ENCODE results near the gene TADA2B. TPM values are rescaled to one million over a fixed set of nuclear protein-coding genes. Genes with fewer than 3 reads are reported as not detected.
A peak's percentile ranks its signal among the peaks of the same experiment; 100 is the strongest.

The TADA2B gene
- total RNA-seq, 2 donors from 2014 or later, result 17.3 to 17.5 TPM

GRCh38 chr4:7054106-7054880, 11.1 kb downstream of the TADA2B start:
- 96 to 98% methylated on average over 50 to 52 of the region's 52 CpGs for WGBS, 2 experiments (ENCODE audit: insufficient coverage in 1 of 2, insufficient read length in 1 of 2)
- no peaks in the 10 kb centered on the region for H3K27me3 Mint-ChIP-seq (ENCODE audit: insufficient read depth)
- Histone ChIP-seq H3K36me3 (ENCODE audit: control insufficient read depth, insufficient read depth, low read length) (peaks cover 36% of the 10 kb centered on the region), H3K27ac (ENCODE audit: low read depth, low read length) (no peak overlapping the region), H3K9ac (ENCODE audit: extremely low read depth, low read length, poor library complexity, severe bottlenecking) (no peak overlapping the region), H3K4me3 (ENCODE audit: low read length) (no peak overlapping the region), H3K27me3 (ENCODE audit: control insufficient read depth, insufficient read depth, low read length, poor library complexity, severe bottlenecking) (no peaks in the 10 kb centered on the region), H3K9me3 (ENCODE audit: control insufficient read depth, low read length) (no peaks in the 10 kb centered on the region), H3K4me1 (ENCODE audit: control insufficient read depth, insufficient read depth, low read length) (no peaks in the 10 kb centered on the region)
- no peak for TF ChIP-seq CTCF (conservative IDR thresholded peaks at IDR 0.05)
- H3K9me3 Mint-ChIP-seq, result no peaks in the 10 kb centered on the region
- H3K4me3 Mint-ChIP-seq, result no peak overlapping the region
- no peak overlapping the region for H3K27ac Mint-ChIP-seq
- peaks cover 10% of the 10 kb centered on the region for H3K4me1 Mint-ChIP-seq
- H3K36me3 Mint-ChIP-seq (ENCODE audit: low read depth), result peaks cover 32% of the 10 kb centered on the region
- DNase-seq, result peak; percentile 42

- Mint-ChIP-seq H3K27ac (peak overlapping the region; percentile 35), H3K9me3 (no peaks in the 10 kb centered on the region), H3K36me3 (ENCODE audit: low read depth) (peaks cover 37% of the 10 kb centered on the region), H3K27me3 (ENCODE audit: insufficient read depth) (no peaks in the 10 kb centered on the region), H3K4me1 (peaks cover 5% of the 10 kb centered on the region), H3K4me3 (no peak overlapping the region)
- no peaks in the 10 kb centered on the region for H3K27me3 ChIP-seq (ENCODE audit: control insufficient read depth, insufficient read depth, low read length, poor library complexity, severe bottlenecking)
- H3K36me3 ChIP-seq (ENCODE audit: control insufficient read depth, insufficient read depth, low read length), result peaks cover 47% of the 10 kb centered on the region
- no peaks in the 10 kb centered on the region for H3K4me1 ChIP-seq (ENCODE audit: control insufficient read depth, insufficient read depth, low read length)
- no peaks in the 10 kb centered on the region for H3K9me3 ChIP-seq (ENCODE audit: control insufficient read depth, low read length)
- DNase-seq, result no peak
- 95 to 97% methylated on average over 31 of the region's 31 CpGs for WGBS, 2 experiments (ENCODE audit: insufficient coverage in 1 of 2, insufficient read length in 1 of 2)
- H3K4me3 ChIP-seq (ENCODE audit: low read length), result no peak overlapping the region
- no peak for TF ChIP-seq CTCF (conservative IDR thresholded peaks at IDR 0.05)
- H3K9ac ChIP-seq (ENCODE audit: extremely low read depth, low read length, poor library complexity, severe bottlenecking), result no peak overlapping the region
- no peak overlapping the region for H3K27ac ChIP-seq (ENCODE audit: low read depth, low read length)
Observed at GRCh38 chr4:7055111-7055989, 12.2 kb downstream of the TADA2B start.

- H3K9ac ChIP-seq (ENCODE audit: extremely low read depth, low read length, poor library complexity, severe bottlenecking), result no peak overlapping the region
Observed at GRCh38 chr4:7055990-7056325, 12.8 kb downstream of the TADA2B start.

More at GRCh38 chr4:7055990-7056325, 12.8 kb downstream of the TADA2B start:
- Histone ChIP-seq H3K36me3 (ENCODE audit: control insufficient read depth, insufficient read depth, low read length) (peaks cover 52% of the 10 kb centered on the region), H3K4me1 (ENCODE audit: control insufficient read depth, insufficient read depth, low read length) (no peaks in the 10 kb centered on the region), H3K4me3 (ENCODE audit: low read length) (no peak overlapping the region), H3K9me3 (ENCODE audit: control insufficient read depth, low read length) (no peaks in the 10 kb centered on the region), H3K27me3 (ENCODE audit: control insufficient read depth, insufficient read depth, low read length, poor library complexity, severe bottlenecking) (no peaks in the 10 kb centered on the region), H3K27ac (ENCODE audit: low read depth, low read length) (no peak overlapping the region)
- 93 to 95% methylated on average over 9 to 10 of the region's 10 CpGs for WGBS, 2 experiments (ENCODE audit: insufficient coverage in 1 of 2, insufficient read length in 1 of 2)
- Mint-ChIP-seq H3K27ac (peak overlapping the region; percentile 35), H3K4me1 (peaks cover under 1% of the 10 kb centered on the region), H3K9me3 (no peaks in the 10 kb centered on the region), H3K4me3 (no peak overlapping the region), H3K27me3 (ENCODE audit: insufficient read depth) (no peaks in the 10 kb centered on the region), H3K36me3 (ENCODE audit: low read depth) (peaks cover 40% of the 10 kb centered on the region)
- TF ChIP-seq CTCF (conservative IDR thresholded peaks at IDR 0.05), result no peak
- peak; percentile 41 for DNase-seq
